CD4-positive, alpha-beta T cell treated with Interleukin-4 for 4 hours (primary cell): ENCODE results near the gene RTN4R.
"Not testable (repeated sequence)": the region's sequence is repeated elsewhere in the genome, so short reads cannot be mapped to it uniquely, and the experiment has no call there.

Experiments
- DNase-seq: peaks from one replicate; pipeline ENCODE4 v3.0.0-alpha.2; 2020

RTN4R gene

GRCh38 chr22:20271114-20271994 is 3.2 kb upstream of the RTN4R start:
- no peak for DNase-seq

GRCh38 chr22:20270190-20271113 is 2.3 kb upstream of the RTN4R start:
- not testable (repeated sequence) for DNase-seq

GRCh38 chr22:20269673-20270072 is 1.6 kb upstream of the RTN4R start:
- DNase-seq, result not testable (repeated sequence)

DNA sequence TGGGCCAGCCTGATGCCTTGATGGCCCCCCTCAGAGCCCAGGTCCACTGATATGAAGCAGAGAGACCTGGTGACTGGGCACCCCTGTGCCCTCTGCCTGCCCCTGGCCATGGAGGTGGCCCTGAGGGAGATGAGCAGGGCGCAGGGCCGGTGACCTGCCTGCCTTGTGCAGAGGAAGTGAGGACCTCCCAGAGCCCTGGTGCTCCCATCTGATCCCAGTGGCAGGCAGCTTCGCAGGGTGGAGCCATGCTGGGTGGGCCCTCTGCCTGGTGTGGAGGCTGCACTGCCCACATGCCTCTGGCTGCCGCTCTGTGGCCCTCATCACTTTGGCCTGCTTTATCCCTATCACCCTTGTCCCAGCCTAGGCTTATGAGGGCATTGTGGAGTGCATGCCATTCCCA is 1.1 kb upstream of the RTN4R start:
- not testable (repeated sequence) for DNase-seq

GRCh38 chr22:20267441-20268278 is 458 bp downstream of the RTN4R start:
- DNase-seq, result no peak

DNA sequence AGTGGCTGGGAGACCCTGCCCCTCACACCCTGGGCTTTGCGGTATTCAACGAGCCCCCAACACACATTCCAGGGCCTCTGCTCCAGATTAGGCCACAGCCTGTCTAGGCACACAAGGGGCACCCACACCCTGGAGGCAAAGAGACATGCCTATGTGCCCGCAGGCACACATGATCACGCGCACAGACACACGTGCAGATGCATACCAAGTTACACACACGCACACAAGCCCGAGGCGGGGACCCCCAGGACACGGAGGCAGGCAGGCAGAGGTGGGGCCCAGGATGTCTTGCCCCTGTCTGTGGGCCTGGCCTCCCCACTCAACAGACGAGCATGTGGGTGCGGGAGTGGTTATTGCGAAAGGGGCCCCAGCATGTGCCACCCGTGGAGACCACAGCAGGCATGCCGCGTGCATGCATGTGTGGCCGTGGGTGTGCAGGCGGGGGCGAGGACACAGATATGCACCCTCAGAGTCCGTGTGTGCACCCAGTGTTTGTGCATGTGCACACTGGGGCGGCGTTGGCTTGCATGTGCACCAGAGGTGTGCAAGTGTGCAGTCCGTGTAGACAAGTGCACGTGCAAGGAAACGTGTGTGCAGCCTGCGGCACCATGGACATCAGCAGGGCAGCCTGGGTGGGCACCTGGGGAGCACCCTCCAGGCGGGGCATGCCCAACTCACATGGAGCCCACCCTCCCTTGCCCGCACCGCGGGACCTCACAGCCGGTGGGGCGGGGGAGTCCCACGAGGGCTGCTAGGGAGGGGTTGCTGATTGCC is 1.3 kb downstream of the RTN4R start:
- not testable (repeated sequence) for DNase-seq

DNA sequence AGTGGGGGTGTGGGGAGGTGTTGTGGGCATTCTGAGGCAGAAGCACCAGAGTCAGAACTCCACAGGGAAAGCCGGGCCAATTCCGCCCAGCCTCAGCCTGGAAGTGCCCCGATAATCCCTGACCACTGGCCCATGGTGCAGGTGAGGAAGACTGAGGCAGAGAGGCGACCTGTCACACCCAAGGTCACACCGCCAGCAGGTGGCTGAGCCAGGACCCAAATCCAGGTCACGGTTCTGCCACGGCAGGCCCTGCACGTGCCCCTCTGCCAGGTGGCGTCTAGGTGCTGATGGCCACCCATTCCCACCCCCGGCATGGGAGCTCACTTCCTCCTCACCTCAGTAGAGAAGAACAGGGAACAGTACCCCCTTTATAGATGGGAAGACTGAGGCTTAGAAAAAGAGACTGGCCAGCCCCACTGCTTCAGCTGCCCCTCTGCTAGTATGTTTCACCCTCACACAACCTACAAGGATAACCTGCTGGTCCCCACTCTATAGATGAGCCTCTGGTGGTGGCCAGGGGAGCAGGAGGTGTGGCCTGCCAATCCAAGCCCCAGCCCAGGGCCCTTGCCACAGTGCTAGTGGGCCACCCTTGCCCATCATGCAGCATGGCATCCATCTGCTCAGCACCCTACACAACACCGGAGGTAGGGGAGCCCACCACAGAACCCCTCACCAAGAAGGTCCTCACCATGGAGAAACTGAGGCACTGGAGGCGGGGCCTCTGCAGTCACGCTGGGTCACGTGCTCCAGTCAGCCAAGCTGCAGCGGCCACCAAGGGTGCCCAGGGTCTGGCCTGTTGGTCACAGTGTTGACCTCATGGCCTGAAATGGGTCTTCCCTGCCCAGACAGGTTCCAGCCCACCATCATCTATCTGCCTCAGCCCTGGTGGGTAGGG is 2.1 kb downstream of the RTN4R start:
- not testable (repeated sequence) for DNase-seq

DNA sequence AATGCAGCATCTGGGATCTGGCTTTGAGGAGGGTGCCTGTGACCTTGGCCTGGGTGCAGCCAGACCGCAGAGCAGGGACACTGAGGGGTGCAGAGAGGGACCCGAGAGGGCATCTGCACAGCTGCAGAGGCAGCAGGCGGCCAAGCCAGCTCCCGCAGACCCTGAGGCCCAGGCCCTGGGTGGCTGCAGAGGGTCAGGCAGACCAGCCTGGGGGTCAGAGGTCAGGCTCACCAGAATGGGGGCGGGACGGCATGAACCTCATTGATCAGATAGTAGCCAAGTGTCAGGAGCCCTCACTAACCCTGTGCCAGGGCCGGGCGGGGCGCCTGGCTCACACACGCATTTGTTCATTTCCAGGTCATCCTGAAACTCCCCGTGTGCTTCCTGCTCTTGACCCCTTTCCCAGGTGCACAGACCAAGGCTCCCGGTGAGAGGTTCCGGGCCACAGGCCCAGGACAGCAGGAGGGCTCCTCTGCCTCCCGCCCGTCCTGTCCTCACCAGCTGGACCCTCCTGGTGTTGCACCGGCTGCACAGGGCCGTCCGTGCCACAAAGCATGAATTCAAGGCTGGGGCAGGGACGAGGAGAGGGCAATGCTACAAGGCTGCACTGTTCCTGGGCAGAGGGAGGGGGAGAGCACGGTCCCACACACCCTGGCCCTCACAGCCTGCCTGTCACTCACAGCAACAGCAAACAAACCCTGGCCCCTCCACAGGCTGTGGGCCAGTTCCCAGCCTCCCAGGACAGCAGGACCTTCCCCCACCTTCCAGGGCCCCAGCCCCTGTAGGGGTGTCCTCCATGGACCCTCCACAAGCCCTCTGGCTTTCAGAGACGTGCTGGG is 3.3 kb downstream of the RTN4R start:
- no peak for DNase-seq

- not testable (repeated sequence) for DNase-seq
Measured at GRCh38 chr22:20263404-20264281, 4.5 kb downstream of the RTN4R start.

- no peak for DNase-seq
Measured at GRCh38 chr22:20262582-20263147, 5.5 kb downstream of the RTN4R start.

DNA sequence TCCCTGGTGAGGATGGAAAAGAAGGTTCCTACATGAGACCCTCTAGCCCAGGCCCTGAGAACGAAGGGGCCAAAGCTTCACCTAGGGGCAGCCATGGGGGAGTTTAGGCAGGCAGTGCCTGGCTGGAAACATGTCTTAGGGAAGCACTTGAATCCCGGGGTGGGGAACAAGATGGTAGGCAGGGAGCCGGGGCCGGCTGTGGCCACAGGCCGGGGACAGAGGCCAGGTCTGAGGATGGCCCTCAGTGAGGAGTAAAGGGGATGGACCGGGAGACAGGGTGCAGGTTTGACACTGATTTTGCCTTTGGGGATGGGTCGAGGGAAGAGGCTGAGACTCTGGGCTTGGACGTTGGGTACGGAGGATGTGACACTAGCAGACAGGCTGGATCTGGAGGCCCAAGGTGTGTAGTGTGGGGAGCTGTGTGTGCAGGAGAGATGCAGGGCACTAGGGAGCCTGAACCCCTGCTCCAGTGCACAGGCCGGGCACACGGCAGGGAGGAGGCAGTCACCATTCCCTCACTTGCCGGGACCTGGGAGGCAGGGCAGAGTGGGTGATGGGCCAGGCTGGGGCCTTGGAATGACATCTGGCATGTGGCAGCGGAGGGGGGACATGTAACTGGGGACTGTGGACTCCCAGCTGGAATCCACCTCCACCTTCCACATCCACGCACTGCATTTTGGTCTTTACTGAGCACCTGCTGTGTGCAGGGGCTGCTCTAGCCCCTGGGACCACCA is 6.1 kb downstream of the RTN4R start:
- DNase-seq, result no peak

DNA sequence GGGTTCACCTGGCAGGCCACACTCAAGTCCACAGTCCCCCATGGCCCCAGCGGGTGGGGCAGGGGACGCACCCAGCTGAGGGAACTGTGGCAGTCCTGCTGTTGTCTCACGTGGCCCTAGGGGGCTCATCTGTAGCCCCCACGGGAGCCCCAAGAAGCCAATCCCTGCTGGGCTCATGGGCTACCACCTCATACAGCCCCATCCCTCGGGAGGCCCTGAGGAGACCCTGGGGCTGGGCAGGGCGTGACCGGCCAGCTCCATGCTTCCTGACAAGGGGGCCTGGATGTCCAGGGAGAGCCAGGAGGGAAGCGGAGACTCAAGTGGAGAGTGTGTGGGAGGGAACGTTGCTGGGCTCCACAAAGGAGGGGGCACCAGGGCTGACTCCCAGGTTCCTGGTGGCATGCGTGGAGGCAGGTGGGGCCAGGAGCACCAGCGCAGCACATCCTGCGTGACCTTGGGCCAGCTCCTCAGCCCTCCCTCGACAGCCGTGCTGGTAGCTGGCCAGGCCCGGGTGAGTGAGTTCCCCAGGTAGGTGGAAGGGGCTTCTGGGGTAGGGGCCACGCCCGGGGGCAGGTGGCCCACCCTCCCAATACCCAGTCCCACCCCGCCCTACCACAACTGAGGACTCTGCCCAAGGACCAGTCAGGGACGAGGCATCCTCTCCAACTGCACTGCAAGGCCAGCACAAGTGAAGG is 7.9 kb downstream of the RTN4R start:
- DNase-seq, result no peak

DNA sequence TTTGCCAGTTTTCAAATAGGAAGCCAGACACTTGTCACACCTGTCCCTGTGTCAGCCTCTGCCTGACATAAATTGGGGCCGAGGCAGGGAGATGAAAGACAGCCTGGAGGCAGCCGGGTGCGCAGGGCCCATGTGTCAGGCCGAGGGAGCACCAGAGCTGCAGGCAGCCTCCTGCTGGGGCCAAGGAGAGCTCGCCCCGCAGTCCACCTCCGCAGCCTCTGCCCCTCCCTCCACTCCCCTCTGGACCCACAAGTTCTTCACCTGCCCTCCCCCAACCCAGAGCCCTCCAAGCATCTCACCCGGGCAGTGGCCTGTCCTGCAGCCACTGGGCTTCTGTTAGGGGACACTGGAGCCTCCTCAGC is 8.8 kb downstream of the RTN4R start:
- no peak for DNase-seq

DNA sequence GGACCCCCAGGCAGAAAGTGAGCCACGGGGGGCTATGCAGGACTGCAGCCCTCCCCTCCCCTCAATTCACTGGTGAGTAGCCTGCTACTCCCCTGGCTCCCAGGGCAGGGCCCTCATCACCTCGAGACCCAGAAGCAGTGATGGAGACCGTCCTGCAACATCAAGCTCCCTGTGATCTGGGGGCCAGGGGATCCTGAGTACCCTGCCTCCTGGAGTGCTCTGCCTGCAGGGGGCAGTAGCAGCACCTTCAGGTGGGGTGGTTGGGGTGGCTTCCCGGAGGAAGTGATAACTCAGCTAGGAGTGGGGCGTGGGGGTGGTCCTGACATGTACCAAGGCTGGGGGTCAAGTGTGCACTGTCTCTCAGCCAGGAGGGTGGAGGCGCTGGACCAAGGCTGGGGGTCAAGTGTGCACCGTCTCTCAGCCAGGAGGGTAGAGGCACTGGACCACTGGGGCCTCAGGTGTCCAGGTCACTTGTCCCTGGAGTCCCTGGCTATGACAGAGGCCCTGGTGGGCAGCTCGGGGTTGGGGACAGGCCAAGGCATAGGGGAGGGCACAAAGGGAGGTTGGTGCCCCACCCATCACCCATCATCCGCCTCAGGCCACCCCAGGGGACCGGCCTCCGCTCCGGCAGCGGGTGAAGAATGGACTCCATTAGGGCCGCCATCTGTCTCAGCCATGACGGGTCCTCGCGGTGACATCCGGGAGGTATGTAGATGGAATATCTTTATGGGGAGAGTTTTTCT is 9.4 kb downstream of the RTN4R start:
- DNase-seq, result no peak

DNA sequence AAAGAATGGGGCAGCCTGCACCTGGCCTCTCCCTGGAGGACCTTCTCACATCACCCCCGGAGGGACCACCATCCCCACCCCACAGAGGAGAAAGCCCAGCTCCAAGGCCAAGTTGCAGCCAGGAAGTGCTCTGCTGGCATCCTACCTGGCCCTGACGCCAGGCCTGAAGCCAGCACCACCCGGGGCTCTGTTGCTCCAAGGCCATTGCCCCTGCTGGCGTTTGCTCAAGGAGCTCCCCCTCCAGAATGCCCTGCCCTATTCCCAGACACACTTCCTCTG is 10.2 kb downstream of the RTN4R start:
- no peak for DNase-seq

DNA sequence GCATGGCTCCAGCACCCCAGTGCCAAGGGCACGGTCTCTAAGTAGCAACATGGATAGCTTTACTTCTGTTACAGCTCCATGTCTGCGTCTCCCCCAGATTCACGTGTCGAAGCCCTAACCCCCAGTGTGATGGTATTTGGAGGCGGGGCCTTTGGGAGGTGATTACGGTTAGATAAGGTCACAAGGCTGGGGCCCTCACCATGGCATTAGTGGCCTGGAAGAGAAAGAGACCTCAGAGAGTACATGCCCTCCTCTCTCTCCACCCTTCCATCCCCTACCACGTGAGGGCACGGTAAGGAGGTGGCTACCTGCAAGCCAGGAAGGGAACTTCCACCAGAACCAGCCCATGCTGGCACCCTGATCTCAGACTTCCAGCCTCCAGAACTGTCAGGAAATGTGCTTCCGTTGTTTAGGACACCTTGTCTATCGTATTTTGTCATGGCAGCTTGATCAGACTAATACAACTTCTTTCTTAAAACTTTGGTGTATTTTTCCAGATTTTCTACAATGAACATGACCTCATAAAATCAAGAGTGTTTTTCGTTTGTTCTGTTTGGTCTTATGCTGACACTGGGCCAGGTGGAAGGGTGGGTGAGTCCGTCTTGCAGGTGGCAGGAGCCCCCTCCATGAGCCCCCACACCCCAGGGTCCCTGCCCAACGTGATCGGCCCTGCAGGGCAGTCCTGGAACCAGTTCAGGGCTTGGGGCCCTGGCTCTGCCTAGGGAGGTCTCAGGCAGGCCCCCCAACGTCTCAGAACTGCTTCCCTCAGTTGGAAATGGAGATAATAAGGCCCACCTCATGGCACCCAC is 10.7 kb downstream of the RTN4R start:
- no peak for DNase-seq
